Gastrocnemius medialis (tissue), 4 donors: ENCODE measurements around the gene GRAPL.
"Not testable (repeated sequence)": the region's sequence is repeated elsewhere in the genome, so short reads cannot be mapped to it uniquely, and the experiment has no call there.

Experiments used
- CTCF ChIP-seq, 5 experiments: fragments of 450-650 bp in 3 of 5; fragments of 200-600 bp in 2 of 5; sonication (generic) in 2 of 5; IDR thresholded peaks in 4 of 5; conservative IDR thresholded peaks in 1 of 5; 1 replicate in 4 of 5; 2 replicates in 1 of 5; pipeline ENCODE4 v1.5.1; 2016 to 2019; ENCODE audit warnings: antibody characterized with exemption in 5 of 5, mild to moderate bottlenecking in 3 of 5, moderate library complexity in 3 of 5
- POLR2A ChIP-seq, 2 donors: fragments of 450-650 bp; IDR thresholded peaks; one replicate each; pipeline ENCODE4 v1.6.1; 2017; ENCODE audit warnings: antibody characterized with exemption in 2 of 2, mild to moderate bottlenecking in 2 of 2, moderate library complexity in 2 of 2

GRCh38 chr17:19158938-19159337 is 31.5 kb downstream of the GRAPL start:
- not testable (repeated sequence) for TF ChIP-seq CTCF (IDR thresholded peaks at IDR 0.05 in 4 of 5, conservative IDR thresholded peaks at IDR 0.05 in 1 of 5); POLR2A (IDR thresholded peaks at IDR 0.05)
